Testis (tissue), 3 donors: ENCODE results near the gene VMAC. TPM values are rescaled to one million over a fixed set of nuclear protein-coding genes. Genes with fewer than 3 reads are reported as not detected.
A peak's percentile ranks its signal among the peaks of the same experiment; 100 is the strongest.
"Not testable (repeated sequence)": the region's sequence is repeated elsewhere in the genome, so short reads cannot be mapped to it uniquely, and the experiment has no call there.

Experiments used
- DNase-seq: peaks from one replicate; pipeline ENCODE4 v3.0.0-alpha.2; 2019
- H3K27ac ChIP-seq, 2 donors: fragments of 200-600 bp; sonication (generic); one replicate each; pipeline ENCODE4 v1.5.1; 2019
- H3K27me3 ChIP-seq: fragments of 200-600 bp; sonication (generic); one replicate; pipeline ENCODE4 v1.5.1; 2019
- H3K36me3 ChIP-seq: fragments of 200-600 bp; sonication (generic); one replicate; pipeline ENCODE4 v1.5.1; 2017; ENCODE audit warnings: low read depth; ENCODE audit errors: missing control alignments
- H3K4me1 ChIP-seq: fragments of 200-600 bp; sonication (generic); one replicate; pipeline ENCODE4 v1.5.1; 2019
- H3K4me3 ChIP-seq, 2 donors: fragments of 200-600 bp; sonication (generic); one replicate each; pipeline ENCODE4 v1.5.1; 2017 to 2019
- H3K9me3 ChIP-seq: fragments of 200-600 bp; sonication (generic); one replicate; pipeline ENCODE4 v1.5.1; 2017
- POLR2A ChIP-seq: fragments of 450-650 bp; IDR thresholded peaks from one replicate; pipeline ENCODE4 v1.6.1; 2017; ENCODE audit warnings: antibody characterized with exemption, mild to moderate bottlenecking, moderate library complexity
- WGBS, 2 donors: methylation state at CpG; one replicate each; pipeline ENCODE4 v1.1.5; 2018; 5-methylcytosine and 5-hydroxymethylcytosine counted together
- intact Hi-C: fragments of 100-400 bp; cut with DNase I; formaldehyde crosslinking; loops from one replicate; pipeline ENCODE4 v1.15.1; 2023; ENCODE audit warnings: low total_unique reads
- polyA plus RNA-seq: library from polyadenylated mRNA; stranded (reverse); fragments of 350-450 nt; fragmentation: Illumina TruSeq; extraction: RNeasy Lipid Tissue Mini Kit (QIAGEN cat#74804); gene quantifications from one replicate; pipeline ENCODE4 v1.2.3, GENCODE V29; 2014; ENCODE audit warnings: low read depth, low replicate concordance; ENCODE audit not compliant: insufficient read depth
- total RNA-seq, 2 donors: library from RNA; depleted of rRNA; stranded (reverse); fragments of >200 nt; gene quantifications; one replicate each; pipeline ENCODE4 v1.2.3, GENCODE V29; 2016
- TF ChIP-seq, protein P1 (sequence below), 3 experiments: fragments of 450-650 bp in 2 of 3; fragments of 200-600 bp in 1 of 3; sonication (generic) in 1 of 3; IDR thresholded peaks; one replicate each; pipeline ENCODE4 v1.5.1; 2016 to 2019; ENCODE audit warnings: antibody characterized with exemption in 3 of 3, mild to moderate bottlenecking in 2 of 3, moderate library complexity in 1 of 3

Gene VMAC
- total and polyA plus RNA-seq, 3 donors from 2014 or later, result 3.4 to 7.7 (median 7.4) TPM

- intact Hi-C loops, result no loop called here
- no peak overlapping the region for H3K4me3 ChIP-seq
- no peaks in the 10 kb centered on the region for H3K9me3 ChIP-seq
- TF ChIP-seq POLR2A, result no peak
- TF ChIP-seq, protein P1, sequence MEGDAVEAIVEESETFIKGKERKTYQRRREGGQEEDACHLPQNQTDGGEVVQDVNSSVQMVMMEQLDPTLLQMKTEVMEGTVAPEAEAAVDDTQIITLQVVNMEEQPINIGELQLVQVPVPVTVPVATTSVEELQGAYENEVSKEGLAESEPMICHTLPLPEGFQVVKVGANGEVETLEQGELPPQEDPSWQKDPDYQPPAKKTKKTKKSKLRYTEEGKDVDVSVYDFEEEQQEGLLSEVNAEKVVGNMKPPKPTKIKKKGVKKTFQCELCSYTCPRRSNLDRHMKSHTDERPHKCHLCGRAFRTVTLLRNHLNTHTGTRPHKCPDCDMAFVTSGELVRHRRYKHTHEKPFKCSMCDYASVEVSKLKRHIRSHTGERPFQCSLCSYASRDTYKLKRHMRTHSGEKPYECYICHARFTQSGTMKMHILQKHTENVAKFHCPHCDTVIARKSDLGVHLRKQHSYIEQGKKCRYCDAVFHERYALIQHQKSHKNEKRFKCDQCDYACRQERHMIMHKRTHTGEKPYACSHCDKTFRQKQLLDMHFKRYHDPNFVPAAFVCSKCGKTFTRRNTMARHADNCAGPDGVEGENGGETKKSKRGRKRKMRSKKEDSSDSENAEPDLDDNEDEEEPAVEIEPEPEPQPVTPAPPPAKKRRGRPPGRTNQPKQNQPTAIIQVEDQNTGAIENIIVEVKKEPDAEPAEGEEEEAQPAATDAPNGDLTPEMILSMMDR (IDR thresholded peaks at IDR 0.05), result no peak
- peaks cover 7% of the 10 kb centered on the region for H3K4me1 ChIP-seq
- H3K27me3 ChIP-seq, result no peaks in the 10 kb centered on the region
- no peak overlapping the region for H3K27ac ChIP-seq
- no peak for DNase-seq
- 54 to 59% methylated on average over 6 of the region's 6 CpGs for WGBS, 2 donors
- no peaks in the 10 kb centered on the region for H3K36me3 ChIP-seq
Observed at GRCh38 chr19:5880196-5880595, 24.5 kb upstream of the VMAC start.

GRCh38 chr19:5880604-5881078 lies 24.0 kb upstream of the VMAC start:
- Histone ChIP-seq H3K4me3 (no peak overlapping the region), H3K27me3 (no peaks in the 10 kb centered on the region), H3K27ac (no peak overlapping the region), H3K4me1 (peaks cover 7% of the 10 kb centered on the region), H3K36me3 (no peaks in the 10 kb centered on the region), H3K9me3 (no peaks in the 10 kb centered on the region)
- intact Hi-C loops, result no loop called here
- TF ChIP-seq, protein P1 (IDR thresholded peaks at IDR 0.05), result no peak
- TF ChIP-seq POLR2A, result no peak
- WGBS, 2 donors, result 40 to 43% methylated on average over 8 to 15 of the region's 15 CpGs
- DNase-seq, result peak; percentile 51

GRCh38 chr19:5881543-5882299 lies 23.0 kb upstream of the VMAC start:
- H3K27ac ChIP-seq, result no peak overlapping the region

GRCh38 chr19:5882421-5882968 lies 22.2 kb upstream of the VMAC start:
- no peak for DNase-seq
- no peaks in the 10 kb centered on the region for H3K9me3 ChIP-seq
- no peaks in the 10 kb centered on the region for H3K36me3 ChIP-seq
- no peak overlapping the region for H3K4me3 ChIP-seq
- no peaks in the 10 kb centered on the region for H3K27me3 ChIP-seq
- H3K4me1 ChIP-seq, result peaks cover 7% of the 10 kb centered on the region
- H3K27ac ChIP-seq, result no peak overlapping the region
- intact Hi-C loops, result no loop called here
- TF ChIP-seq, protein P1 (IDR thresholded peaks at IDR 0.05), result no peak
- TF ChIP-seq POLR2A, result no peak
- 68 to 81% methylated on average over 8 to 9 of the region's 9 CpGs for WGBS, 2 donors

More at GRCh38 chr19:5881543-5882299, 23.0 kb upstream of the VMAC start:
- Histone ChIP-seq H3K4me1 (peaks cover 7% of the 10 kb centered on the region), H3K9me3 (no peaks in the 10 kb centered on the region), H3K36me3 (no peaks in the 10 kb centered on the region), H3K4me3 (no peak overlapping the region), H3K27me3 (no peaks in the 10 kb centered on the region)
- no peak for TF ChIP-seq POLR2A
- TF ChIP-seq, protein P1 (IDR thresholded peaks at IDR 0.05), result no peak
- DNase-seq, result no peak
- 69 to 71% methylated on average over 12 to 19 of the region's 19 CpGs for WGBS, 2 donors
- intact Hi-C loops, result no loop called here

GRCh38 chr19:5883157-5883873 lies 21.4 kb upstream of the VMAC start:
- H3K4me3 ChIP-seq, H3K4me1 ChIP-seq, H3K27me3 ChIP-seq, H3K27ac ChIP-seq, H3K9me3 ChIP-seq, DNase-seq, intact Hi-C loops, H3K36me3 ChIP-seq: not testable (repeated sequence)
- 74 to 76% methylated on average over 13 of the region's 13 CpGs for WGBS, 2 donors

DNA sequence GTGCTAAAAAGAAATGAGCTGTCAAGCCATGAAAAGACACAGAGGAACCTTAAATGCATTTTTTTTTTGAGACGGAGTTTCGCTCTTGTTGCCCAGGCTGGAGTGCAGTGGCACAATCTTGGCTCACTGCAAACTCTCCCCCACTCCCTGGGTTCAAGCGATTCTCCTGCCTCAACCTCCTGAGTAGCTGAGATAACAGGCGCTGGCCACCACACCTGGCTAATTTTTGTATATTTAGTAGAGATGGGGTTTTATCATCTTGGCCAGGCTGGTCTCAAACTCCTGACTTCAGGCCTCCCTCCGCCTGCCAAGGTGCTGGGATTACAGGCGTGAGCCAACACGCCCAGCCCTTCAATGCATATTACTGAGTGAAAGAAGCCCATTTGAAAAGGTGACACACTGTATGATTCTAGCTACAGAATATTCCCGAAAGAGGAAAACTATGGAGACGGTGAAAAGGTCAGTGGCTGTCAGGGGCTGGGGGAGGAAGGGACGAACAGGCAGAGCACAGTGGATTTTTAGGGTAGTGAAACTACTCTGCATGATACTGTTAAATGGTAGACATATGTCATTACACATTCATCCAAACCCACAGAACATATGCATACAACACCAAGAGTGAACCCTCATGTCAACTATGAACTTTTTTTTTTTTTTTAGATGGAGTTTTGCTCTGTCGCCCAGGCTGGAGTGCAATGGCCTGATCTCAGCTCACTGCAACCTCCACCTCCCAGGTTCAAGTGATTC lies 20.4 kb upstream of the VMAC start:
- H3K27ac ChIP-seq, H3K4me1 ChIP-seq, H3K27me3 ChIP-seq, DNase-seq, intact Hi-C loops, H3K9me3 ChIP-seq, H3K36me3 ChIP-seq, H3K4me3 ChIP-seq: not testable (repeated sequence)
- 74 to 86% methylated on average over 11 of the region's 11 CpGs for WGBS, 2 donors
